Muscle layer of colon (tissue), 2 donors: Measurements from ENCODE around the gene CAT.

Source experiments
- H3K27ac ChIP-seq: one replicate; pipeline ENCODE4 v1.7.0; 2013; ENCODE audit warnings: low read depth, mild to moderate bottlenecking, low read length, moderate library complexity
- H3K27me3 ChIP-seq, 2 donors: one replicate each; pipeline ENCODE4 v1.7.0; 2013; ENCODE audit warnings: low read length in 2 of 2, mild to moderate bottlenecking in 2 of 2; ENCODE audit not compliant: insufficient read depth in 2 of 2, control insufficient read depth in 1 of 2
- H3K36me3 ChIP-seq: one replicate; pipeline ENCODE4 v1.7.0; 2013; ENCODE audit warnings: mild to moderate bottlenecking, low read length; ENCODE audit not compliant: insufficient read depth
- H3K4me1 ChIP-seq: one replicate; pipeline ENCODE4 v1.7.0; 2013; ENCODE audit warnings: mild to moderate bottlenecking, low read length; ENCODE audit not compliant: insufficient read depth
- H3K4me3 ChIP-seq, 2 donors: one replicate each; pipeline ENCODE4 v1.7.0; 2013; ENCODE audit warnings: low read length in 2 of 2, low read depth in 1 of 2, mild to moderate bottlenecking in 1 of 2, moderate library complexity in 1 of 2
- H3K9ac ChIP-seq: one replicate; pipeline ENCODE4 v1.7.0; 2013; ENCODE audit warnings: low read length
- H3K9me3 ChIP-seq: one replicate; pipeline ENCODE4 v1.7.0; 2013; ENCODE audit warnings: mild to moderate bottlenecking, low read length
- donor health status: abdominal sarcoma.
- donor health status: Adenocarcinoma of cecum.

CAT gene

GRCh38 chr11:34445956-34446355, 7.2 kb downstream of the CAT start:
- H3K36me3 ChIP-seq: peaks cover 18% of the 10 kb centered on the region
- H3K27ac ChIP-seq: no peak overlapping the region
- no peaks in the 10 kb centered on the region for H3K9me3 ChIP-seq
- no peak overlapping the region for H3K4me3 ChIP-seq
- peaks cover 20% of the 10 kb centered on the region for H3K4me1 ChIP-seq
- no peaks in the 10 kb centered on the region for H3K27me3 ChIP-seq
- H3K9ac ChIP-seq: no peak overlapping the region

- H3K9me3 ChIP-seq: no peaks in the 10 kb centered on the region
- no peaks in the 10 kb centered on the region for H3K27me3 ChIP-seq
- peaks cover 23% of the 10 kb centered on the region for H3K36me3 ChIP-seq
- no peak overlapping the region for H3K4me3 ChIP-seq
- H3K27ac ChIP-seq: no peak overlapping the region
- no peak overlapping the region for H3K9ac ChIP-seq
- peaks cover 20% of the 10 kb centered on the region for H3K4me1 ChIP-seq
These were observed 7.7 kb downstream of the CAT start for GRCh38 chr11:34446386-34446785.

- H3K27ac ChIP-seq: no peak overlapping the region
- no peak overlapping the region for H3K4me3 ChIP-seq
- peaks cover 20% of the 10 kb centered on the region for H3K4me1 ChIP-seq
- no peak overlapping the region for H3K9ac ChIP-seq
- no peaks in the 10 kb centered on the region for H3K9me3 ChIP-seq
- no peaks in the 10 kb centered on the region for H3K27me3 ChIP-seq
- peaks cover 29% of the 10 kb centered on the region for H3K36me3 ChIP-seq
These were observed 8.3 kb downstream of the CAT start for GRCh38 chr11:34447044-34447443.

GRCh38 chr11:34448223-34448994, 9.7 kb downstream of the CAT start:
- Histone ChIP-seq H3K27me3 (no peaks in the 10 kb centered on the region), H3K4me1 (peaks cover 12% of the 10 kb centered on the region), H3K4me3 (no peak overlapping the region), H3K9me3 (no peaks in the 10 kb centered on the region), H3K36me3 (peaks cover 43% of the 10 kb centered on the region), H3K9ac (no peak overlapping the region), H3K27ac (no peak overlapping the region)

- H3K36me3 ChIP-seq: peaks cover 48% of the 10 kb centered on the region
- H3K27ac ChIP-seq: no peak overlapping the region
- H3K27me3 ChIP-seq: no peaks in the 10 kb centered on the region
- H3K9ac ChIP-seq: no peak overlapping the region
- H3K9me3 ChIP-seq: no peaks in the 10 kb centered on the region
- H3K4me1 ChIP-seq: peaks cover 12% of the 10 kb centered on the region
- no peak overlapping the region for H3K4me3 ChIP-seq
These were observed 10.3 kb downstream of the CAT start for GRCh38 chr11:34449013-34449412.

GRCh38 chr11:34451053-34451452, 12.3 kb downstream of the CAT start:
- Histone ChIP-seq H3K9me3 (no peaks in the 10 kb centered on the region), H3K36me3 (peaks cover 63% of the 10 kb centered on the region), H3K4me3 (no peak overlapping the region), H3K9ac (no peak overlapping the region), H3K27ac (no peak overlapping the region), H3K27me3 (no peaks in the 10 kb centered on the region), H3K4me1 (peaks cover 6% of the 10 kb centered on the region)

GRCh38 chr11:34454308-34455032, 15.7 kb downstream of the CAT start:
- Histone ChIP-seq H3K4me1 (no peaks in the 10 kb centered on the region), H3K27ac (no peak overlapping the region), H3K9ac (no peak overlapping the region), H3K9me3 (no peaks in the 10 kb centered on the region), H3K27me3 (no peaks in the 10 kb centered on the region), H3K36me3 (peaks cover 84% of the 10 kb centered on the region), H3K4me3 (no peak overlapping the region)

GRCh38 chr11:34457607-34458006, 18.9 kb downstream of the CAT start:
- Histone ChIP-seq H3K36me3 (peaks cover 79% of the 10 kb centered on the region), H3K4me1 (no peaks in the 10 kb centered on the region), H3K9ac (no peak overlapping the region), H3K27ac (no peak overlapping the region), H3K4me3 (no peak overlapping the region), H3K27me3 (no peaks in the 10 kb centered on the region), H3K9me3 (no peaks in the 10 kb centered on the region)

- Histone ChIP-seq H3K27ac (no peak overlapping the region), H3K36me3 (peaks cover 79% of the 10 kb centered on the region), H3K4me1 (no peaks in the 10 kb centered on the region), H3K9me3 (no peaks in the 10 kb centered on the region), H3K27me3 (no peaks in the 10 kb centered on the region), H3K4me3 (no peak overlapping the region), H3K9ac (no peak overlapping the region)
These were observed 19.8 kb downstream of the CAT start for GRCh38 chr11:34458525-34458924.

- Histone ChIP-seq H3K9ac (no peak overlapping the region), H3K27ac (no peak overlapping the region), H3K4me3 (no peak overlapping the region), H3K4me1 (no peaks in the 10 kb centered on the region), H3K9me3 (no peaks in the 10 kb centered on the region), H3K36me3 (peaks cover 80% of the 10 kb centered on the region), H3K27me3 (no peaks in the 10 kb centered on the region)
These were observed 20.9 kb downstream of the CAT start for GRCh38 chr11:34459507-34460162.

- H3K27me3 ChIP-seq: no peaks in the 10 kb centered on the region
- H3K9ac ChIP-seq: no peak overlapping the region
- H3K9me3 ChIP-seq: no peaks in the 10 kb centered on the region
- H3K36me3 ChIP-seq: peaks cover 82% of the 10 kb centered on the region
- H3K4me3 ChIP-seq: no peak overlapping the region
- no peak overlapping the region for H3K27ac ChIP-seq
- no peaks in the 10 kb centered on the region for H3K4me1 ChIP-seq
These were observed 21.5 kb downstream of the CAT start for GRCh38 chr11:34460278-34460677.
